H1 (cell line): Measurements from ENCODE around the gene GNAQ. TPM values are rescaled to one million over a fixed set of nuclear protein-coding genes. Genes with fewer than 3 reads are reported as not detected.

ENCODE experiments used
- CTCF ChIA-PET: fragments of 300-600 bp; sonication (Branson Sonifier 250); formaldehyde crosslinking; loops from one replicate; lab custom pipeline; 2021; ENCODE audit not compliant: partially characterized antibody; lab: Charles Lee
- POLR2A ChIA-PET: fragments of 300-600 bp; sonication (Branson Sonifier 250); formaldehyde crosslinking; loops from one replicate; lab custom pipeline; 2021; ENCODE audit warnings: inconsistent platforms; ENCODE audit not compliant: partially characterized antibody; lab: Charles Lee
- DNase-seq, 2 experiments: peaks; one replicate each; pipeline versions ENCODE4 v3.0.0 to v3.0.0-alpha.2; 2010 to 2022; ENCODE audit warnings: low spot score in 2 of 2, low read depth in 1 of 2, mixed read lengths in 1 of 2
- FAIRE-seq: peaks from 2 replicates; lab custom pipeline; 2011; peaks lifted over from hg19 to GRCh38; lab: Jason Lieb, UNC
- H2AFZ ChIP-seq: 2 replicates; pipeline ENCODE4 v1.8.1; 2012; ENCODE audit warnings: low read length, inconsistent platforms
- H2AK5ac ChIP-seq: 2 replicates; pipeline ENCODE4 v1.6.1; 2013; ENCODE audit warnings: low read depth, low read length
- H2BK120ac ChIP-seq: replicated peaks from 2 replicates; pipeline ENCODE3; 2013; ENCODE audit warnings: low read depth, low read length, inconsistent platforms
- H2BK12ac ChIP-seq: 2 replicates; pipeline ENCODE4 v1.6.1; 2013; ENCODE audit warnings: low read depth, low read length
- H2BK15ac ChIP-seq: 2 replicates; pipeline ENCODE4 v1.6.1; 2013; ENCODE audit warnings: low read length
- H2BK20ac ChIP-seq: 2 replicates; pipeline ENCODE4 v1.6.1; 2013; ENCODE audit warnings: low read length
- H2BK5ac ChIP-seq: 2 replicates; pipeline ENCODE4 v1.6.1; 2013; ENCODE audit warnings: low read depth, low read length
- H3K14ac ChIP-seq: 2 replicates; pipeline ENCODE4 v1.6.1; 2013; ENCODE audit warnings: inconsistent platforms; ENCODE audit not compliant: insufficient read length
- H3K18ac ChIP-seq: 2 replicates; pipeline ENCODE4 v1.6.1; 2013; ENCODE audit warnings: low read length; ENCODE audit errors: extremely low read depth
- H3K23ac ChIP-seq: 2 replicates; pipeline ENCODE4 v1.6.1; 2013; ENCODE audit warnings: inconsistent platforms; ENCODE audit not compliant: insufficient read length
- H3K23me2 ChIP-seq: 2 replicates; pipeline ENCODE4 v1.6.1; 2013; ENCODE audit warnings: low read depth, low read length
- H3K27ac ChIP-seq: 2 replicates; pipeline ENCODE4 v1.6.1; 2011; ENCODE audit warnings: low read depth, low read length, inconsistent platforms
- H3K27me3 ChIP-seq, 4 experiments: replicated peaks in 1 of 4; 1 replicate in 1 of 4; 2 replicates in 3 of 4; pipeline versions ENCODE4 v1.6.1 to v1.8.1; 2011 to 2013; ENCODE audit warnings: low read length in 3 of 4, mild to moderate bottlenecking in 3 of 4, inconsistent platforms in 2 of 4, mixed read lengths in 2 of 4, moderate library complexity in 1 of 4; ENCODE audit not compliant: control insufficient read depth in 3 of 4, insufficient read depth in 3 of 4; ENCODE audit errors: extremely low read depth in 1 of 4
- H3K36me3 ChIP-seq, 4 experiments: 2 replicates each; pipeline versions ENCODE4 v1.6.1 to v1.8.1; 2011 to 2013; ENCODE audit warnings: mild to moderate bottlenecking in 4 of 4, low read length in 3 of 4, moderate library complexity in 2 of 4, control low read depth in 1 of 4, inconsistent platforms in 1 of 4; ENCODE audit not compliant: insufficient read depth in 4 of 4, control insufficient read depth in 2 of 4
- H3K4ac ChIP-seq: replicated peaks from 2 replicates; pipeline ENCODE3; 2013; ENCODE audit warnings: low read length, low read depth, mixed read lengths, inconsistent platforms; ENCODE audit not compliant: insufficient read length
- H3K4me1 ChIP-seq, 4 experiments: replicated peaks in 1 of 4; 1 replicate in 1 of 4; 2 replicates in 3 of 4; pipeline versions ENCODE4 v1.6.1 to v1.8.1; 2011 to 2013; ENCODE audit warnings: low read length in 3 of 4, inconsistent platforms in 2 of 4, mixed read lengths in 1 of 4; ENCODE audit not compliant: insufficient read depth in 4 of 4, control insufficient read depth in 3 of 4
- H3K4me2 ChIP-seq, 2 experiments: 2 replicates each; pipeline versions ENCODE4 v1.6.1 to v1.8.1; 2011 to 2013; ENCODE audit warnings: low read depth in 2 of 2, low read length in 2 of 2, control low read depth in 1 of 2, inconsistent platforms in 1 of 2, mild to moderate bottlenecking in 1 of 2; ENCODE audit not compliant: insufficient read depth in 1 of 2
- H3K4me3 ChIP-seq, 4 experiments: fragments of 200-600, 300-600 bp in 1 of 4; sonication (generic), shearing (Covaris generic), sonication (Bioruptor Twin) in 1 of 4; 2 replicates each; pipeline versions ENCODE4 v1.5.1 to v1.8.1; 2011 to 2016; ENCODE audit warnings: low read length in 4 of 4, low read depth in 3 of 4, control low read depth in 2 of 4, inconsistent platforms in 2 of 4, mild to moderate bottlenecking in 2 of 4, mixed read lengths in 1 of 4, moderate library complexity in 1 of 4; ENCODE audit not compliant: insufficient read depth in 2 of 4; ENCODE audit errors: extremely low read depth in 1 of 4
- H3K56ac ChIP-seq: replicated peaks from 2 replicates; pipeline ENCODE3; 2013; ENCODE audit warnings: low read depth, mild to moderate bottlenecking, mixed read lengths, low read length, inconsistent platforms; ENCODE audit not compliant: insufficient read length
- H3K79me1 ChIP-seq: 2 replicates; pipeline ENCODE4 v1.6.1; 2013; ENCODE audit warnings: low read depth, low read length, control low read depth
- H3K79me2 ChIP-seq, 2 experiments: 2 replicates each; pipeline versions ENCODE4 v1.6.1 to v1.8.1; 2012 to 2013; ENCODE audit warnings: low read length in 2 of 2, mild to moderate bottlenecking in 2 of 2, inconsistent platforms in 1 of 2; ENCODE audit not compliant: insufficient read depth in 2 of 2, control insufficient read depth in 1 of 2
- H3K9ac ChIP-seq, 4 experiments: replicated peaks in 1 of 4; 1 replicate in 1 of 4; 2 replicates in 3 of 4; pipeline versions ENCODE4 v1.6.1 to v1.8.1; 2011 to 2013; ENCODE audit warnings: low read depth in 3 of 4, low read length in 3 of 4, control low read depth in 2 of 4, mild to moderate bottlenecking in 2 of 4, moderate library complexity in 2 of 4, inconsistent platforms in 1 of 4; ENCODE audit errors: extremely low read depth in 1 of 4
- H3K9me3 ChIP-seq, 2 experiments: 2 replicates each; pipeline versions ENCODE4 v1.6.1 to v1.8.1; 2012 to 2013; ENCODE audit warnings: mild to moderate bottlenecking in 2 of 2, moderate library complexity in 2 of 2, control low read depth in 1 of 2, inconsistent platforms in 1 of 2, low read depth in 1 of 2, low read length in 1 of 2, mixed read lengths in 1 of 2; ENCODE audit not compliant: insufficient read depth in 2 of 2
- H4K20me1 ChIP-seq, 2 experiments: replicated peaks in 1 of 2; 2 replicates each; pipeline versions ENCODE3 to v1.8.1; 2011 to 2013; ENCODE audit warnings: inconsistent platforms in 2 of 2, low read length in 2 of 2, mild to moderate bottlenecking in 1 of 2; ENCODE audit not compliant: insufficient read depth in 2 of 2, control insufficient read depth in 1 of 2
- H4K5ac ChIP-seq: 2 replicates; pipeline ENCODE4 v1.6.1; 2013; ENCODE audit warnings: low read length, low read depth, mixed read lengths, inconsistent platforms; ENCODE audit not compliant: insufficient read length
- H4K8ac ChIP-seq: 2 replicates; pipeline ENCODE4 v1.8.0; 2013; ENCODE audit warnings: mild to moderate bottlenecking, moderate library complexity, low read length, inconsistent platforms; ENCODE audit not compliant: insufficient read depth; ENCODE audit errors: extremely low read depth
- H4K91ac ChIP-seq: replicated peaks from 2 replicates; pipeline ENCODE3; 2013; ENCODE audit warnings: low read length, mixed read lengths, inconsistent platforms; ENCODE audit not compliant: insufficient read length
- CBX8 ChIP-seq: fragments of 300-800, 300-1000 bp; sonication (generic); IDR thresholded peaks from 2 replicates; pipeline ENCODE4 v1.7.1; 2016; ENCODE audit warnings: low read depth, low read length, borderline replicate concordance
- CHD1 ChIP-seq: IDR thresholded peaks from 2 replicates; pipeline ENCODE4 v1.6.1; 2012; ENCODE audit warnings: low read depth, low read length, improper control_type of control experiment
- JUN ChIP-seq: IDR thresholded peaks from 2 replicates; pipeline ENCODE4 v1.6.1; 2011; ENCODE audit warnings: low read depth, mild to moderate bottlenecking, improper control_type of control experiment, low read length
- SP1 ChIP-seq: IDR thresholded peaks from 2 replicates; pipeline ENCODE4 v1.6.1; 2011; ENCODE audit warnings: low read depth, low read length
- SUZ12 ChIP-seq: fragments of 200-600 bp; sonication (generic); IDR thresholded peaks from 2 replicates; pipeline ENCODE4 v1.6.1; 2012; ENCODE audit warnings: mild to moderate bottlenecking, inconsistent platforms, low read length, moderate library complexity, mixed read lengths
- TCF12 ChIP-seq: IDR thresholded peaks from 2 replicates; pipeline ENCODE4 v1.6.1; 2011; ENCODE audit warnings: low read depth, mild to moderate bottlenecking, low read length
- WGBS, 2 experiments: shearing (Covaris generic) in 1 of 2; methylation state at CpG; one replicate each; pipeline versions ENCODE4 v1.1.6 to v1.1.7; 2013 to 2015; ENCODE audit warnings: low lambda C conversion rate in 2 of 2, mixed read lengths in 2 of 2, inconsistent platforms in 1 of 2, low coverage in 1 of 2, missing lambda C conversion rate in 1 of 2; ENCODE audit not compliant: insufficient replicate concordance in 2 of 2, insufficient coverage in 1 of 2, insufficient read length in 1 of 2; ENCODE audit errors: extremely low coverage in 1 of 2, missing lambda C conversion rate in 1 of 2; 5-methylcytosine and 5-hydroxymethylcytosine counted together
- polyA plus RNA-seq, 7 experiments: library from polyadenylated mRNA; depleted of rRNA in 3 of 7; stranded (reverse) in 5 of 7; unstranded in 2 of 7; fragments of >200 nt in 5 of 7; fragments of 200-250 nt in 2 of 7; gene quantifications; 1 replicate in 5 of 7; 2 replicates in 1 of 7; 4 replicates in 1 of 7; pipeline versions ENCODE4 v1.2.1 to v1.2.3, GENCODE V29; 2011 to 2013; ENCODE audit warnings: missing spikeins in 2 of 7, mixed read lengths in 2 of 7
- total RNA-seq: library from RNA; stranded (reverse); fragmentation: NEBNext Ultra II Directional; extraction: Animal tissue kit (Norgen Biotek cat#: 25700); gene quantifications from 2 replicates; pipeline ENCODE4 v1.2.1, GENCODE V29; 2021

Gene GNAQ
- total and polyA plus RNA-seq, 2 of the 8 experiments (the other 6 are each of a cell fraction or from before 2014, with no cell fraction given), result 22.8 to 63.8 TPM

DNA sequence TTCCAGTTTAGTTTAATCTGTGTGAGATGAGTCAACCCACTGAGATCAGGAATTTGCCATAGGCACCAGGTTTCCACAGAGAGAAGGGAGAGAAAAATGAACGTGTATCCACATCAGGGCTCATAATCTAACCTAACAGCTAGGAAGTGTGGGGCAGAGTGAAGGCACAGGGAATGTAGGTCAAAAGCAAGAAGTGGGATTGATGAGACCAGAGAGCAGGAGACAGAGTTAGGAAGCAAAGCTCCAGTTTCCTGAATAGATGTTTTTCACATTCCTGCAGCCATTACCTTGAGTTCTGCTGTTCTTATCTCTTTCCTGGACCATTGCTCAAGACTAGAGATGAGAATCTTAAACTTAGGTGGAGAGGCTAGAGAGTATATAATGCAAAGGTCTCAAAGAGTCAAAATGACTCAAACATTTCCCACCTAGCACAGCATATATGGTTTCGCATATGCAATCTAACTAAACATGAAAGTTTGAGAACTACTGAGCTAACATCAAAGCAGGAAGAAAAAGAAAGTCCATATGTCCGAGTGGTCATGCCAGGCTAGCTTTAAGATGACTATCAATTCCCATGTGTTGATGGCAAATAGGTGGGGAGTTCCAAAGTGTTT is 41.1 kb upstream of the GNAQ start:
- Histone ChIP-seq H3K56ac (no peak overlapping the region), H3K23me2 (peaks cover 2% of the 10 kb centered on the region; the same call in 1 of the 2 replicates), H4K91ac (no peak overlapping the region), H3K4me2 (no peak overlapping the region), H3K4ac (no peak overlapping the region), H3K9me3 (no peaks in the 10 kb centered on the region), H3K18ac (no peak overlapping the region), H3K14ac (no peak overlapping the region), H2AFZ (no peak overlapping the region), H3K23ac (no peak overlapping the region), H2BK20ac (no peak overlapping the region), H3K27me3 (no peaks in the 10 kb centered on the region), H2AK5ac (no peak overlapping the region), H3K9ac (no peak overlapping the region), H4K8ac (no peak overlapping the region), H3K36me3 (no peaks in the 10 kb centered on the region), H2BK5ac (no peak overlapping the region), H4K20me1 (no peaks in the 10 kb centered on the region), H3K4me3 (no peak overlapping the region), H3K27ac (no peak overlapping the region), H3K79me2 (no peaks in the 10 kb centered on the region), H3K79me1 (no peaks in the 10 kb centered on the region), H2BK120ac (no peak overlapping the region), H3K4me1 (no peaks in the 10 kb centered on the region), H2BK15ac (no peak overlapping the region), H2BK12ac (no peak overlapping the region), H4K5ac (no peak overlapping the region)
- no peak for DNase-seq
- POLR2A ChIA-PET, result no interaction called here
- no peak for TF ChIP-seq CHD1
- no peak for TF ChIP-seq SUZ12
- no peak for TF ChIP-seq JUN
- TF ChIP-seq TCF12, result no peak
- no peak for TF ChIP-seq SP1
- no peak for TF ChIP-seq CBX8
- CTCF ChIA-PET, result interaction anchor here (1.3 kb wide), 1 partner anchor 37 kb away, joined by 4 read pairs; no protein-coding TSS in a partner anchor
- WGBS, 2 experiments, result 89% methylated on average over 3 of the region's 3 CpGs; no CpG with 5 or more reads in 1 of the 2 experiments
- FAIRE-seq, result no peak
